GM18499 (cell line): Measurements from ENCODE around the gene APLN.

Experiments used
- ATAC-seq: cut with Tn5 transposase; IDR thresholded peaks from one replicate; pipeline ENCODE4 v1.9.1; 2021; ENCODE audit warnings: moderate number of reproducible peaks; ENCODE audit not compliant: insufficient read depth, unreplicated experiment

Gene APLN

DNA sequence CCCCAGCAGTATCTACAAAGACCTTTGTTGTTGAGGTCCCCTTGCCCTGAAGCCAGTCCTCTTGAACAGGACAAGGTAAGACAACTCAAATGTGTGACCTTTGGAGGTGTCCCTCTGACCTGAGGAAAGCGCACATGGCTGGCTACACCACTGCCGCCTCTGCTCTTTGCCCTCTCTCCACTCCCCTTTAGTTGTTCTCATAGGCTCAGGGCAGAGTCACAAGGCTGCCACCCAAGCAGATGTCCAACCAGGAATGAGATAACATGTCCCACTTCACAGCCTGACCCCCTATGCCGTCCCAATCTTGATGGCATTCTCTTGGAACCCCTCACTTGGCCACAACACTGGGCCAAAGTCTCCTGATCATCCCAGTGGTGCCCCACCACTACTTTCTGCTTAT, 46.3 kb downstream of the APLN start:
- no peak for ATAC-seq

DNA sequence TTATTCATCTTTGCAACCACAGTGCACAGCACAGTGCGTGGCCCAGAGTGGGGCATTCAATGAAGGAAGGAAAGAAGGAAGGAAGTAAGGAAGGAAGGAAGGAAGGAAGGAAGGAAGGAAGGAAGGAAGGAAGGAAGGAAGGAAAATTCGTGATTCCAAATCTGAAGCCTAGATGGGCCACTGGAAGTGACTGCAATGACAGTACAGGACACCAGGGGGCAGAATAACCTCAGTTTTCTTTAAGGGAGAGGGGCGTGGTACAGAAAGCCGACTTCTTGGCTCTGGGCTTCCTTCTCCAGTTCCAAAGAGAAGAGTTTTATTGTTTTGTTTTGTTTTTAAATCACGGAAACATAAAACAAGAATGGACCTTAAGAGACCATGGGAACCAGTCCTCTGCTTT, 47.8 kb downstream of the APLN start:
- no peak for ATAC-seq

DNA sequence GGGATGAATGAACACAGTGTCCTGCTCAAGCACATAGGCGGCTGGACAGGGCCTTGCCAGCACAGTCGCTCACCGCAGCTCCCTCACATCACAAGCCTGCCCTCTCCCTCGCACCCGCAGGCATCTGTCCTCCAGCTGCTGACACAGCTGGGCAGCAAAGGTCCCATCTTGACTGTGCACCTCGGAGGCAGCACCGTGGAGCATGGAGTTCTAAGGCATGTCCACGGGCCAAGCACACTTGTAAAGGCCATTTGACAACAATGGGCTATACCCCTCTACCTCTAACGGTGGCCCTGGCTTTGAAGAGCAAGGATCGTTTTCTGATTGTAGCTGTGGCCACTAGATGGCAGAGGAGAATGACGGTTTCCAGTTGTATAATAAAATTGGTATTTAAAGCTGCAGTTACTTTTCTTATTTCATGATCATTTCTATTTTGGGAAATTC, 53.8 kb downstream of the APLN start:
- no peak for ATAC-seq

GRCh38 chrX:129599996-129600395, 54.8 kb downstream of the APLN start:
- ATAC-seq: no peak

DNA sequence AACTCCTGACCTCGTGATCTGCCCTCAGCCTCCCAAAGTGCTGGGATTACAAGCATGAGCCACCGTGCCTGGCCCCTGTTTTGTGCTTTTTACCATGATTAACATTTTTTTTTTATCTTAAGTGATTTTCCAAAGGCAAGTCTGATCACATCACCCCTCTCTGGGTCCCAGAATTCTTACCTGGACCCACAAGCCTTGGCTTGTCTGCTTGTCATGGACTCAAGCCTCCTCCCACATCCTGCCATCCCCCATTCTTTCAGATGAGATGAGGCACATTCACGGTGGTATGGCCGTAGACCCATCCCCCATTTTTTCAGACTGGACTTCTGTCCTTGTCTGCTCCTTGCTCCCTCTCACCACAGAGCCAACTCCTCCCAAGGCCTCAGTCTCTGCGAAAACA, 55.3 kb downstream of the APLN start:
- no peak for ATAC-seq

- no peak for ATAC-seq
Observed at GRCh38 chrX:129597905-129598304, 56.9 kb downstream of the APLN start.

GRCh38 chrX:129596077-129596476, 58.7 kb downstream of the APLN start:
- no peak for ATAC-seq
